A549 (cell line): ENCODE measurements around the gene CNTNAP2. TPM values are rescaled to one million over a fixed set of nuclear protein-coding genes. Genes with fewer than 3 reads are reported as not detected.
"Not testable (repeated sequence)": the region's sequence is repeated elsewhere in the genome, so short reads cannot be mapped to it uniquely, and the experiment has no call there.

Experiments
- ATAC-seq, 2 experiments: fragments of 200-7000 bp in 1 of 2; fragments of >200 bp in 1 of 2; cut with Nextera tagmentation in 1 of 2; cut with Tn5 transposase in 1 of 2; 3 replicates each; pipeline versions ENCODE4 v1.8.0 to v1.9.1; 2018 to 2020; ENCODE audit warnings: mild to moderate bottlenecking in 1 of 2, moderate library complexity in 1 of 2
- CTCF ChIA-PET: fragments of 300-600 bp; sonication (Branson Sonifier 250); formaldehyde crosslinking; extraction: SDS; loops from one replicate; lab custom pipeline; 2021; ENCODE audit warnings: antibody characterized with exemption, inconsistent platforms; lab: Yijun Ruan, JAX
- POLR2A ChIA-PET: fragments of 350-600 bp; formaldehyde crosslinking; extraction: SDS; loops from one replicate; lab custom pipeline; 2021; ENCODE audit warnings: antibody characterized with exemption, inconsistent platforms; lab: Yijun Ruan, JAX
- DNase-seq, 2 experiments: peaks; one replicate each; pipeline versions ENCODE4 v3.0.0 to v3.0.0-alpha.2; 2011 to 2016; ENCODE audit warnings: low read depth in 1 of 2, low spot score in 1 of 2
- FAIRE-seq: peaks from 2 replicates; lab custom pipeline; 2011; peaks lifted over from hg19 to GRCh38; lab: Jason Lieb, UNC
- H3K27ac ChIP-seq, 2 experiments: fragments of >200 bp; sonication (Bioruptor Twin); formaldehyde crosslinking; 3 replicates each; pipeline ENCODE4 v1.5.1; 2016 to 2017
- H3K4me1 ChIP-seq: fragments of >200 bp; sonication (Bioruptor Twin); formaldehyde crosslinking; 3 replicates; pipeline ENCODE4 v1.6.1; 2016
- H3K4me2 ChIP-seq: fragments of >200 bp; sonication (Bioruptor Twin); formaldehyde crosslinking; 3 replicates; pipeline ENCODE4 v1.6.1; 2016
- H3K4me3 ChIP-seq: fragments of >200 bp; sonication (Bioruptor Twin); formaldehyde crosslinking; 3 replicates; pipeline ENCODE4 v1.5.1; 2016
- H3K9me3 ChIP-seq: fragments of >200 bp; sonication (Bioruptor Twin); formaldehyde crosslinking; 3 replicates; pipeline ENCODE4 v1.6.1; 2016
- ATOH8 ChIP-seq: fragments of 250-450 bp; sonication (Bioruptor Pico); IDR thresholded peaks from 2 replicates; pipeline ENCODE4 v1.5.0; 2020; ENCODE audit warnings: low read depth, mild to moderate bottlenecking, moderate library complexity
- BHLHE40 ChIP-seq: IDR thresholded peaks from 2 replicates; pipeline ENCODE4 v1.6.1; 2012; ENCODE audit warnings: low read depth, low read length, inconsistent platforms
- CBX8 ChIP-seq: fragments of 200-600 bp; sonication (generic); IDR thresholded peaks from 2 replicates; pipeline ENCODE4 v1.6.1; 2016
- CHD2 ChIP-seq: fragments of 150-350 bp; IDR thresholded peaks from 2 replicates; pipeline ENCODE4 v1.6.1; 2014; ENCODE audit warnings: low read length; ENCODE audit not compliant: partially characterized antibody
- CHD4 ChIP-seq: fragments of 200-600 bp; sonication (generic); IDR thresholded peaks from 2 replicates; pipeline ENCODE4 v1.6.1; 2016; ENCODE audit warnings: antibody characterized with exemption, mild to moderate bottlenecking, borderline replicate concordance
- E2F6 ChIP-seq: IDR thresholded peaks from 2 replicates; pipeline ENCODE4 v1.6.1; 2012; ENCODE audit warnings: low read depth, borderline replicate concordance
- EHMT2 ChIP-seq: fragments of 200-600 bp; sonication (generic); IDR thresholded peaks from 2 replicates; pipeline ENCODE4 v1.6.1; 2016; ENCODE audit warnings: antibody characterized with exemption, low read depth, mild to moderate bottlenecking, moderate library complexity
- ESRRA ChIP-seq: fragments of 150-350 bp; IDR thresholded peaks from 2 replicates; pipeline ENCODE4 v1.6.1; 2014; ENCODE audit warnings: mild to moderate bottlenecking, low read length, borderline replicate concordance
- FOSB ChIP-seq: fragments of 250-450 bp; sonication (Bioruptor Pico); IDR thresholded peaks from 2 replicates; pipeline ENCODE4 v1.5.0; 2020; ENCODE audit warnings: mild to moderate bottlenecking, moderate library complexity
- KDM5A ChIP-seq: fragments of 200-600 bp; sonication (generic); IDR thresholded peaks from 2 replicates; pipeline ENCODE4 v1.6.1; 2016; ENCODE audit warnings: antibody characterized with exemption, mild to moderate bottlenecking
- MYC ChIP-seq: IDR thresholded peaks from 2 replicates; pipeline ENCODE4 v1.6.1; 2012; ENCODE audit warnings: mild to moderate bottlenecking, inconsistent platforms, low read length, improper control_type of control experiment, borderline replicate concordance
- NFE2L2 ChIP-seq: fragments of 150-350 bp; conservative IDR thresholded peaks from 2 replicates; pipeline ENCODE4 v1.6.1; 2014; ENCODE audit warnings: low read length
- PBX3 ChIP-seq: IDR thresholded peaks from 2 replicates; pipeline ENCODE4 v1.6.1; 2012
- POLR2A ChIP-seq: IDR thresholded peaks from 2 replicates; pipeline ENCODE4 v1.6.1; 2012; ENCODE audit warnings: mild to moderate bottlenecking, low read length
- RFX5 ChIP-seq: fragments of 450-650 bp; IDR thresholded peaks from 2 replicates; pipeline ENCODE4 v1.7.1; 2014; ENCODE audit warnings: antibody characterized with exemption, mild to moderate bottlenecking, moderate library complexity
- TFCP2L1 ChIP-seq: fragments of 250-450 bp; sonication (Bioruptor Pico); IDR thresholded peaks from 2 replicates; pipeline ENCODE4 v1.5.0; 2021; ENCODE audit warnings: mild to moderate bottlenecking
- ZFP36 ChIP-seq: fragments of 450-650 bp; IDR thresholded peaks from 2 replicates; pipeline ENCODE4 v1.6.1; 2014; ENCODE audit warnings: borderline replicate concordance; ENCODE audit not compliant: partially characterized antibody
- ZNF302 ChIP-seq: fragments of 250-450 bp; sonication (Bioruptor Pico); IDR thresholded peaks from 2 replicates; pipeline ENCODE4 v1.9.0; 2021; ENCODE audit warnings: inconsistent platforms, mild to moderate bottlenecking, moderate library complexity
- WGBS: methylation state at CpG from one replicate; pipeline ENCODE4 v1.1.6; 2017; ENCODE audit errors: missing lambda C conversion rate; 5-methylcytosine and 5-hydroxymethylcytosine counted together
- polyA plus RNA-seq, 4 experiments: library from polyadenylated mRNA; depleted of rRNA in 3 of 4; stranded (reverse); fragments of >200 nt; fragmentation: RNase III in 1 of 4; extraction: RNeasy Plus Mini Kit Qiagen cat#74134 plus additional on column Dnase treatment in 1 of 4; gene quantifications; 2 replicates in 3 of 4; 3 replicates in 1 of 4; pipeline ENCODE4 v1.2.3, GENCODE V29; 2011 to 2017
- TF ChIP-seq, protein P1 (sequence below): IDR thresholded peaks from 2 replicates; pipeline ENCODE4 v1.6.1; 2012

CNTNAP2 gene
- polyA plus RNA-seq, 2 of the 4 experiments (the other 2 are of a cell fraction): 0.05 to 0.13 TPM

DNA sequence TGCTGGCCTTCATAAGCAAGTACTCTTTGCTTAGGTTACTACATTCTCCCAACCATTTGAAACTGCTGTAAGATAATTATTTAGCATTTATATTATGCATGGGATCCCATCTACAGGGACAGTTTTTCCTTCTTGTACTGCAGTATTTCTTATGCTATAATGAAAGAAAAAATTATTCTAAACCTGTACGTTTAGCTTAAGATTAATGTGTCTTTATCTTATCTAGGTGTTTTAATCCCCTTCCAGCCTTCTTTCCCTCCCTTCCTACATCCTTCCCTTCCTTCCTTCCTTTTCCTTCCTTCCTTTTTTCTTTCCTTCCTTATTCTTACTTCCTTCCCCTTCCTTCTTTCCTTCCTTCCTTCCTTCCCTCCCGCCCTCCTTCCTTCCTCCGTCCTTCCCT, 778.3 kb downstream of the CNTNAP2 start (continued):
- TF ChIP-seq ESRRA (no peak), E2F6 (no peak), PBX3 (no peak), TFCP2L1 (CRISPR knock-in tag) (no peak)
- TF ChIP-seq, all 56 proteins: peak for 0

- DNase-seq (no peak), ATAC-seq (no peak), FAIRE-seq (no peak)
- 26% methylated on average over 1 of the region's 1 CpG for WGBS
- H3K27ac ChIP-seq: no peak overlapping the region
- no peaks in the 10 kb centered on the region for H3K4me1 ChIP-seq
- H3K9me3 ChIP-seq: peaks cover 10% of the 10 kb centered on the region; the same call in 2 of the 3 replicates
- TF ChIP-seq CHD2: no peak
- TF ChIP-seq ATOH8 (CRISPR knock-in tag): no peak
- no peak for TF ChIP-seq KDM5A
- TF ChIP-seq EHMT2: no peak
- TF ChIP-seq BHLHE40: no peak
- no peak for TF ChIP-seq TFCP2L1 (CRISPR knock-in tag)
- no peak for TF ChIP-seq FOSB (CRISPR knock-in tag)
- no peak for TF ChIP-seq CBX8
- no peak for TF ChIP-seq ZNF302 (CRISPR knock-in tag)
- TF ChIP-seq RFX5: no peak
- no peak for TF ChIP-seq CHD4
- ChIA-PET POLR2A (no interaction called here), CTCF (no interaction called here)
- H3K4me2 ChIP-seq: no peak overlapping the region
- H3K4me3 ChIP-seq: no peak overlapping the region
Measured at GRCh38 chr7:146902266-146902665, 785.7 kb downstream of the CNTNAP2 start.

GRCh38 chr7:146902728-146903127, 786.1 kb downstream of the CNTNAP2 start:
- no peak overlapping the region for H3K4me2 ChIP-seq
- ChIA-PET POLR2A (no interaction called here), CTCF (no interaction called here)
- ATAC-seq (no peak), DNase-seq (no peak), FAIRE-seq (no peak)
- no peak overlapping the region for H3K27ac ChIP-seq
- H3K9me3 ChIP-seq: peaks cover 9% of the 10 kb centered on the region; the same call in 2 of the 3 replicates
- TF ChIP-seq PBX3 (no peak), MYC (no peak), ZFP36 (no peak), NFE2L2 (no peak), POLR2A (no peak)
- TF ChIP-seq, protein P1, sequence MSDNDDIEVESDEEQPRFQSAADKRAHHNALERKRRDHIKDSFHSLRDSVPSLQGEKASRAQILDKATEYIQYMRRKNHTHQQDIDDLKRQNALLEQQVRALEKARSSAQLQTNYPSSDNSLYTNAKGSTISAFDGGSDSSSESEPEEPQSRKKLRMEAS: no peak
- no peaks in the 10 kb centered on the region for H3K4me1 ChIP-seq
- 20% methylated on average over 8 of the region's 8 CpGs for WGBS
- no peak overlapping the region for H3K4me3 ChIP-seq

DNA sequence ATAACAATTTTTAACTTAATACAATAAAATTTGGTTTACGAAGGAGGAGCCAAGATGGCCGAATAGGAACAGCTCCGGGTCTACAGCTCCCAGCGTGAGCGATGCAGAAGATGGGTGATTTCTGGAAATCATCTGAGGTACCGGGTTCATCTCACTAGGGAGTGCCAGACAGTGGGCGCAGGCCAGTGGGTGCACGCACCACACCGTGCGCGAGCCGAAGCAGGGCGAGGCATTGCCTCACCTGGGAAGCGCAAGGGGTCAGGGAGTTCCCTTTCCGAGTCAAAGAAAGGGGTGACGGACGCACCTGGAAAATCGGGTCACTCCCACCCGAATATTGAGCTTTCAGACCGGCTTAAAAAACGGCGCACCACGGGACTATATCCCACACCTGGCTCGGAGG, 789.1 kb downstream of the CNTNAP2 start:
- DNase-seq, H3K9me3 ChIP-seq, H3K27ac ChIP-seq, ATAC-seq, H3K4me1 ChIP-seq, FAIRE-seq, POLR2A ChIA-PET, H3K4me2 ChIP-seq, H3K4me3 ChIP-seq, CTCF ChIA-PET: not testable (repeated sequence)
- 66% methylated on average over 24 of the region's 24 CpGs for WGBS
